GM12878 (cell line): ENCODE measurements around the gene ANGEL2. TPM values are rescaled to one million over a fixed set of nuclear protein-coding genes. Genes with fewer than 3 reads are reported as not detected.

Experiments used
- ATAC-seq: fragments of 200-7000 bp; cut with Tn5 transposase; 3 replicates; pipeline ENCODE4 v1.9.1; 2020; ENCODE audit warnings: mild to moderate bottlenecking, moderate library complexity
- BruUV-seq: library from RNA; stranded (reverse); fragments of 400-500 nt; replicated peaks from 2 replicates; lab custom pipeline; 2021; lab: Mats Ljungman, UMichigan
- CTCF ChIA-PET: fragments of 300-600 bp; sonication (Branson Sonifier 250); formaldehyde crosslinking; extraction: SDS; loops from one replicate; lab custom pipeline; 2021; ENCODE audit warnings: inconsistent platforms; lab: Yijun Ruan, JAX
- POLR2A ChIA-PET: fragments of 350-600 bp; formaldehyde crosslinking; extraction: SDS; loops from one replicate; lab custom pipeline; 2021; ENCODE audit warnings: inconsistent platforms; lab: Charles Lee
- RAD21 ChIA-PET: fragments of 300-600 bp; sonication (Branson Sonifier 250); formaldehyde crosslinking; loops from one replicate; lab custom pipeline; 2023; ENCODE audit warnings: antibody characterized with exemption; ENCODE audit not compliant: unreplicated experiment; lab: Charles Lee
- SMC1A ChIA-PET: fragments of 300-600 bp; sonication (Branson Sonifier 250); formaldehyde crosslinking; loops from one replicate; lab custom pipeline; 2023; ENCODE audit not compliant: unreplicated experiment, uncharacterized antibody; lab: Charles Lee
- DNase-seq: peaks from one replicate; pipeline ENCODE4 v3.0.0-alpha.2; 2011; ENCODE audit warnings: low read depth, low spot score
- FAIRE-seq: peaks from 3 replicates; lab custom pipeline; 2011; peaks lifted over from hg19 to GRCh38; lab: Jason Lieb, UNC
- H2AFZ ChIP-seq: 2 replicates; pipeline ENCODE4 v1.6.0; 2011; ENCODE audit warnings: low read depth, low read length, control low read depth; ENCODE audit not compliant: control insufficient read depth
- H3K27ac ChIP-seq: 2 replicates; pipeline ENCODE4 v1.5.1; 2011; ENCODE audit warnings: control low read depth; ENCODE audit not compliant: control insufficient read depth, insufficient read depth
- H3K27me3 ChIP-seq, 2 experiments: replicated peaks in 1 of 2; 2 replicates each; pipeline versions ENCODE4 v1.6.0 to v1.6.1; 2011; ENCODE audit warnings: low read length in 1 of 2; ENCODE audit not compliant: control insufficient read depth in 2 of 2, insufficient read depth in 2 of 2
- H3K36me3 ChIP-seq, 2 experiments: 2 replicates each; pipeline ENCODE4 v1.5.1; 2011; ENCODE audit warnings: low read length in 1 of 2; ENCODE audit not compliant: control insufficient read depth in 2 of 2, insufficient read depth in 2 of 2
- H3K4me1 ChIP-seq: 2 replicates; pipeline ENCODE4 v1.6.1; 2011; ENCODE audit warnings: mild to moderate bottlenecking, low read length, moderate library complexity, mixed read lengths; ENCODE audit not compliant: control insufficient read depth, insufficient read depth
- H3K4me2 ChIP-seq: 2 replicates; pipeline ENCODE4 v1.6.0; 2011; ENCODE audit warnings: control low read depth; ENCODE audit not compliant: control insufficient read depth, insufficient read depth
- H3K4me3 ChIP-seq: fragments of 200-600 bp; sonication (generic); 2 replicates; pipeline ENCODE4 v1.5.1; 2016
- H3K79me2 ChIP-seq: 2 replicates; pipeline ENCODE4 v1.6.0; 2011; ENCODE audit warnings: low read length; ENCODE audit not compliant: control insufficient read depth, insufficient read depth
- H3K9ac ChIP-seq: 2 replicates; pipeline ENCODE4 v1.8.0; 2011; ENCODE audit warnings: low read length, control low read depth, mixed read lengths; ENCODE audit not compliant: control insufficient read depth, insufficient read depth
- H3K9me3 ChIP-seq: replicated peaks from 3 replicates; pipeline ENCODE4 v1.5.1; 2011; ENCODE audit warnings: mild to moderate bottlenecking, low read length; ENCODE audit not compliant: control insufficient read depth, insufficient read depth
- H4K20me1 ChIP-seq: 2 replicates; pipeline ENCODE4 v1.6.0; 2011; ENCODE audit not compliant: control insufficient read depth, insufficient read depth
- IRF5 ChIP-seq: fragments of 450-650 bp; IDR thresholded peaks from 2 replicates; pipeline ENCODE4 v1.6.1; 2017; ENCODE audit warnings: borderline replicate concordance
- MYC ChIP-seq: IDR thresholded peaks from 2 replicates; pipeline ENCODE4 v1.6.1; 2011; ENCODE audit warnings: mild to moderate bottlenecking, low read length, moderate library complexity, inconsistent platforms; ENCODE audit not compliant: insufficient read depth, insufficient replicate concordance, insufficient read length, severe bottlenecking
- POLR2AphosphoS5 ChIP-seq: IDR thresholded peaks from 2 replicates; pipeline ENCODE4 v1.6.1; 2011; ENCODE audit warnings: mild to moderate bottlenecking, low read length, inconsistent platforms
- RAD21 ChIP-seq: IDR thresholded peaks from 2 replicates; pipeline ENCODE4 v1.6.1; 2011; ENCODE audit warnings: mild to moderate bottlenecking, low read depth, low read length, moderate library complexity; ENCODE audit not compliant: insufficient read depth
- SP1 ChIP-seq: IDR thresholded peaks from one replicate; pipeline ENCODE4 v1.6.1; 2011; ENCODE audit warnings: low read depth, low read length
- TBL1XR1 ChIP-seq: IDR thresholded peaks from 2 replicates; pipeline ENCODE4 v1.6.1; 2012; ENCODE audit warnings: low read depth, low read length, improper control_type of control experiment
- WGBS: methylation state at CpG from one replicate; pipeline ENCODE4 v1.1.6; 2016; ENCODE audit warnings: low lambda C conversion rate; ENCODE audit not compliant: insufficient replicate concordance, insufficient coverage; ENCODE audit errors: missing lambda C conversion rate; 5-methylcytosine and 5-hydroxymethylcytosine counted together
- in situ Hi-C: fragments of 300-500 bp; cut with MboI; formaldehyde crosslinking; loops from 9 replicates; pipeline ENCODE4 v1.14.3; 2018; ENCODE audit warnings: mixed read lengths
- intact Hi-C: fragments of 100-400 bp; cut with micrococcal nuclease; formaldehyde crosslinking; loops from one replicate; pipeline ENCODE4 v1.14.2; 2022; ENCODE audit not compliant: unreplicated experiment
- polyA plus RNA-seq, 11 experiments: library from polyadenylated mRNA; depleted of rRNA in 4 of 11; unstranded in 6 of 11; stranded (reverse) in 5 of 11; fragments of >200 nt; fragmentation: Nextera tagmentation in 4 of 11; fragmentation: Illumina TruSeq in 1 of 11; extraction: Ambion mirVana in 4 of 11; extraction: Trizol in 1 of 11; gene quantifications; 1 replicate in 1 of 11; 2 replicates in 10 of 11; pipeline versions ENCODE4 v1.2.1 to v1.2.3, GENCODE V29; 2011 to 2016; ENCODE audit warnings: inconsistent platforms in 2 of 11, missing spikeins in 2 of 11, low read depth in 1 of 11
- total RNA-seq, 4 experiments: library from RNA; depleted of rRNA in 3 of 4; stranded (reverse); fragments of >200 nt in 3 of 4; fragmentation: Illumina TruSeq in 1 of 4; extraction: Trizol in 1 of 4; gene quantifications; 2 replicates each; pipeline versions ENCODE4 v1.2.1 to v1.2.3, GENCODE V29; 2013 to 2021

Gene ANGEL2
- total and polyA plus RNA-seq, 10 of the 15 experiments (the other 5 are each of a cell fraction or from before 2014, with no cell fraction given) = 6.3 to 53.9 (median 30.7) TPM

DNA sequence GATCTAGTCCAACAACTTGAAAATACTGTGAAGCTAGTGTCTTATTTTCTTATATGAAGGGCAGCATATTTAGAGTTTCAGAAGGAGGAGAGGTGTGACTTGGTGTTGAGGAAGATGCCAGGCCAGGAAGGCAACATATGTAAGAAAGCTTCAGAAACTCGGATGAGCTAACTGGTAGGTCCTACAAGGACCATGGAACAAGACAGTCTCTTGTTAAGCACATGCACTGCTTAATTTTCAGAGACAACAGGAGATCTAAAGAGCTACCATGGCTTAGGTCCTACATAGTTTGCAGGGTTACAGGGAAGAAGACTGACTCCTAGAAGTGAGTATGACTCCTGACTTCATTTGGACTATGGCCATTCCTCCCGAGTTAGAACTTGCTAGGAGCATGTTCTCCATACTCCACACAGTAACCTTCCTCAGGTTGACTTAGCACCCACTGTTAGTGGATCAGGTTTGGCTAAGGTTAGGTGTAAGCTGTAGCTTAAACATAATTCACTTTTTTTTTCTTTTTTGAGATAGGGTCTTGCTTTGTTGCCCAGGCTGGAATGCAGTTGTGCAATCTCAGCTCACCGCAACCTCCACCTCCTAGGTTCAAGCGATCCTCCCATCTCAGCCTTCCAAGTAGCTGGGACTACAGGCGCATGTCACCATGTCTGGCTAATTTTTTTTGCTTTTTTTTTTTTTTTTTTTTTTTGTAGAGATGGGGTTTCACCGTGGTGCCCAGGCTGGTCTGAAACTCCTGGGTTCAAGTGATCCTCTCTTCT lies 31.0 kb downstream of the ANGEL2 start (continued):
- TF ChIP-seq IRF5 = no peak
- no peak for TF ChIP-seq SP1
- no peak for TF ChIP-seq RAD21
- no peak for TF ChIP-seq MYC

- ATAC-seq (no peak), DNase-seq (no peak), FAIRE-seq (no peak)
- in situ Hi-C loops (no loop called here), intact Hi-C loops (no loop called here)
- H3K27ac ChIP-seq = no peak overlapping the region
- ChIA-PET CTCF (interaction anchor here (1.5 kb wide), 2 partner anchors 17 to 169 kb away, joined by 3 to 4 read pairs; no protein-coding TSS in a partner anchor), RAD21 (no interaction called here), POLR2A (interaction anchor here (1.2 kb wide), 1 partner anchor 59 kb away, joined by 3 read pairs; no protein-coding TSS in a partner anchor), SMC1A (interaction anchor here (1.3 to 4.0 kb wide), 2 partner anchors 11 to 26 kb away, joined by 5 to 32 read pairs; no protein-coding TSS in a partner anchor)
- H3K36me3 ChIP-seq = peaks cover 0 to 6% of the 10 kb centered on the region in 2 experiments; a peak in 3 of 4 replicates
- no peaks in the 10 kb centered on the region for H3K79me2 ChIP-seq
- H4K20me1 ChIP-seq = no peaks in the 10 kb centered on the region
- no TSS peak for BruUV-seq
- no peak overlapping the region for H3K4me2 ChIP-seq
- H3K9ac ChIP-seq = no peak overlapping the region
- 0 out of 2 replicates have a peak, but pooled peaks have one; percentile 15 for TF ChIP-seq POLR2AphosphoS5
- TF ChIP-seq TBL1XR1 = no peak
- 97% methylated on average over 3 of the region's 3 CpGs for WGBS
- H2AFZ ChIP-seq = no peak overlapping the region
- no peaks in the 10 kb centered on the region for H3K27me3 ChIP-seq
- peaks cover 46% of the 10 kb centered on the region for H3K4me1 ChIP-seq
- H3K4me3 ChIP-seq = no peak overlapping the region
- no peaks in the 10 kb centered on the region for H3K9me3 ChIP-seq
Observed at GRCh38 chr1:212983482-212983881, 32.2 kb downstream of the ANGEL2 start.
